D721Med (cell line): Measurements from ENCODE around the gene EXOC6B.

ENCODE experiments used
- DNase-seq: peaks from one replicate; pipeline ENCODE4 v3.0.0; 2011; ENCODE audit warnings: low spot score; ENCODE audit not compliant: insufficient read length
- FAIRE-seq: peaks from 2 replicates; lab custom pipeline; 2011; peaks lifted over from hg19 to GRCh38; lab: Jason Lieb, UNC
- TF ChIP-seq, protein P1 (sequence below): IDR thresholded peaks from 2 replicates; pipeline ENCODE4 v1.5.1; 2012; ENCODE audit warnings: mild to moderate bottlenecking, control low read depth; ENCODE audit not compliant: insufficient read depth; ENCODE audit errors: missing control alignments

Gene EXOC6B

DNA sequence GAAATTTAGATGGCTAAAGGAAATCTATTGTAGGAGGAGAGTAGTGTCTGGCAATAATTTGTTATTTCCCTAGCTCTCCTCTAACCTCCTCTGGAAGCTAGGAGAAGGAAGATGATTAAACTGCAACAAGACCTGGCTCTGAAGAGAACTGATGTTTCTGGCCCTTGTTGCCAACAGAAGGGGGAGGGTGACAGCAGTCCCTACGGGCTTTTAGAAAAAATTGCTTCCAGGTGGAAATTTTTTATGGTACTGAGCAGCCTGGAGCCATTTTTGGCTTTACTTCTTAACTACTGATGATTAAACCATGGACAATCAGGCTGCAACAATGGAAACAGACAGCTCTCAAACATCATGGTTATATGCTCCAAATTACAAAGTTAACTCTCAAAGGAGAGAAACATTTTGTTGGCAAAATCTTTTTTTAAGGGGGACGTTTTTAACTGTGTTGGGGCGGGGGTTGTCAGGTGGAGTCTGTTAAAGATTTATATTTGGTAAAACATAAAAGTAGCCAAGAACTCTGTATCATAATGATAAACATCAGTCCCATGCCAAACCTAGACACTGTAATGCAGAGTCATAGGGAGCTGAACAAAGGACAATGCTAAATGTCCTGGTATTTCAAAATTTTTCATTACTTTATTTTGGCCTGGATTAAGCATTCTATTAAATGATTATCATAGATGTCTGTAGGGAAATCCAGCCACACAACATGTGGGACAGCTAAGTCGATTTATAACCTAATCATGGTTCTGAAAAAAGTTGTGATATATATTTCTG lies 70.0 kb downstream of the EXOC6B start:
- FAIRE-seq: no peak
- no peak for DNase-seq
- TF ChIP-seq, protein P1, sequence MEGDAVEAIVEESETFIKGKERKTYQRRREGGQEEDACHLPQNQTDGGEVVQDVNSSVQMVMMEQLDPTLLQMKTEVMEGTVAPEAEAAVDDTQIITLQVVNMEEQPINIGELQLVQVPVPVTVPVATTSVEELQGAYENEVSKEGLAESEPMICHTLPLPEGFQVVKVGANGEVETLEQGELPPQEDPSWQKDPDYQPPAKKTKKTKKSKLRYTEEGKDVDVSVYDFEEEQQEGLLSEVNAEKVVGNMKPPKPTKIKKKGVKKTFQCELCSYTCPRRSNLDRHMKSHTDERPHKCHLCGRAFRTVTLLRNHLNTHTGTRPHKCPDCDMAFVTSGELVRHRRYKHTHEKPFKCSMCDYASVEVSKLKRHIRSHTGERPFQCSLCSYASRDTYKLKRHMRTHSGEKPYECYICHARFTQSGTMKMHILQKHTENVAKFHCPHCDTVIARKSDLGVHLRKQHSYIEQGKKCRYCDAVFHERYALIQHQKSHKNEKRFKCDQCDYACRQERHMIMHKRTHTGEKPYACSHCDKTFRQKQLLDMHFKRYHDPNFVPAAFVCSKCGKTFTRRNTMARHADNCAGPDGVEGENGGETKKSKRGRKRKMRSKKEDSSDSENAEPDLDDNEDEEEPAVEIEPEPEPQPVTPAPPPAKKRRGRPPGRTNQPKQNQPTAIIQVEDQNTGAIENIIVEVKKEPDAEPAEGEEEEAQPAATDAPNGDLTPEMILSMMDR: no peak

DNA sequence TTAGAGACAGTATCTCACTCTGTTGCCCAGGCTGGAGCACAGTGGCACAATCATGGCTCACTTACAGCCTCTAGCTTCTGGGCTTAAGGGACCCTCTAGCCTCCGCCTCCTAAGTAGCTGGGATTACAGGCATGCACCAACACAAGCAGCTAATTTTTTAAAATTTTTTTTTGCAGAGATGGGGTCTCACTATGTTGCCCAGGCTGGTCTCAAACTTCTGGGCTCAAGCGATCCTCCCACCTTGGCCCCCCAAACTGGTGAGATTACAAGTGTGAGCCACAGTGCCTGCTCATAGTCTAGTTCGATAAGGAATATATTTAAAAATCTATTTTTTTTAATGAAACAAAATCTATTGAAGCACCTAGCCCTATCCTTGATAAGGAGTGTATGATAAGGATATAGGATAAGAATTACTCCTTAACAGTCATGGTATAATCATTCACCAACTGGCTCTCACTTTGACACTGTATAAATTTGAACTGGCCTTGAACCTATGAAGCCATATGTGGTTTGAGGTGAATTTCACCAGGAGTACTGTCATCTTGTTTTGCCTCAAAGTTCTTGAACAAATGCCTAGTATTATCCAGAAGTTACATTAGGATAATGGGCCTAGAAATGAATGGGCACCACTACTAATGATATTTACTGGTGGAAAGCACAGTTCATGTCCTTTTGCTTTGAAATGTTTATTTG lies 71.1 kb downstream of the EXOC6B start:
- FAIRE-seq (no peak), DNase-seq (no peak)
- TF ChIP-seq, protein P1: no peak

DNA sequence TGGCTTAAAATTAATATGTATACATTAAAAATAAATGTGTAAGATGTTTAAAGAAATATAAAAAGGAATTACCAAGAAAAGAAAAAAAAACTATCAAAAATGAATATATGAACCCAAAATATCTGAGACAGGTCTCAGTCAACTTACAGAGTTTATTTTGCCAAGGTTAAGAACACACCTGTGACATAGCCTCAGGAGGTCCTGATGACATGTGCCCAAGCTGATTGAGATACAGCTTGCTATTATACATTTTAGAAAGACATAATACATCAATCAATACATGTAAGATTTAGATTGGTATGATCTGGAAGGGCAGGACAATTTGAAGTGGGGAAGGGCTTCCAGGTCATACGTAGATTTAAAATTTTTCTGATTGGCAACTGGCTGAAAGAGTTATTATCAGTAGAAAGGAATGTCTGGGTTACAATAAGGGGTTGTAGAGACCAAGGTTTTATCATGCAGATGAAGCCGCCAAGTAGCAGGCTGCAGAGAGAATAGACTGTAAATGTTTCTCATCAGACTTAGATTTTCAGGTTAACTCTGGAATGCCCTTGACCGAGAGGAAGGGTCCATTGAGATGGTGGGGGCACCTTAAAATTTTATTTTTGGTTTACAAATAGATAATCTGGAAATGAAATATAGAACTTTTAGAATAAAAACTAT lies 74.7 kb downstream of the EXOC6B start:
- TF ChIP-seq, protein P1: no peak
- DNase-seq (no peak), FAIRE-seq (no peak)

DNA sequence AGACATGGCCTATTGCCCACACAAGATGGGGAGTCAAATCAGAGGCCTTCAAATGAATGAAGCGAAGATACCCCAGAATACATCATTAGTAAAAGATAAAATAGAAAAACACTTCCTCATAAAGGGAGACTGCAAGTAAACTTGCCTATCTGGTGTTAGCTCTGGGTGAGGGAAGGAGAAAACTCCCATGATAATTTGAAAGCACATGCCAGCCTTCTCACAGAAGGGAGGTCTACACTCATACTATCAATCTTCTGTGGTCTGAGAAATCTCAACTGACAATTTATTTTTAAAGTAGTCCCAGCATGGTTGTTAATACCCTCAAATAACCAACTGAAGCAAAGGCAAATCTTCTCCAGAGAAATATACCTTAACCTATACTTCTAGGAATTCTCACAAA lies 75.4 kb downstream of the EXOC6B start:
- no peak for FAIRE-seq
- DNase-seq: no peak
- TF ChIP-seq, protein P1: no peak

DNA sequence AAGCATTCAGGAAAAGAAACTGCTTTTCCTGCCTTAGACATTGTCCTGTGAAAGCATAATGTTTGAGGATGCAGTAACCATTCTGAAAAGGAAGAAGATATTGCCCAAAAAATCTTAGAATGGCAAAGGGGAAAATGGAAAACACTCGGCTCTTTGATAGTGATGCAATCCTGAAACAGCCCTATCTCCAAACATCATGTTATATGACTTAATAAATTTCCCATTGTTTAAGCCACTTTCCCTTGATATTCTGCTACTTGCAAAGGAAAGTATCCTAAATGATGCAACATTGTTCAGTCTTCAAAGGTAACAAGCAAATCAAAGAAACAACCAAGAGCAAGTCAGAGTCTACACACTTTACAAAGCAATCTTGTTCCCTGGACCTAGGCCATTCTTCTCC lies 78.5 kb downstream of the EXOC6B start:
- TF ChIP-seq, protein P1: no peak
- DNase-seq: no peak
- no peak for FAIRE-seq

DNA sequence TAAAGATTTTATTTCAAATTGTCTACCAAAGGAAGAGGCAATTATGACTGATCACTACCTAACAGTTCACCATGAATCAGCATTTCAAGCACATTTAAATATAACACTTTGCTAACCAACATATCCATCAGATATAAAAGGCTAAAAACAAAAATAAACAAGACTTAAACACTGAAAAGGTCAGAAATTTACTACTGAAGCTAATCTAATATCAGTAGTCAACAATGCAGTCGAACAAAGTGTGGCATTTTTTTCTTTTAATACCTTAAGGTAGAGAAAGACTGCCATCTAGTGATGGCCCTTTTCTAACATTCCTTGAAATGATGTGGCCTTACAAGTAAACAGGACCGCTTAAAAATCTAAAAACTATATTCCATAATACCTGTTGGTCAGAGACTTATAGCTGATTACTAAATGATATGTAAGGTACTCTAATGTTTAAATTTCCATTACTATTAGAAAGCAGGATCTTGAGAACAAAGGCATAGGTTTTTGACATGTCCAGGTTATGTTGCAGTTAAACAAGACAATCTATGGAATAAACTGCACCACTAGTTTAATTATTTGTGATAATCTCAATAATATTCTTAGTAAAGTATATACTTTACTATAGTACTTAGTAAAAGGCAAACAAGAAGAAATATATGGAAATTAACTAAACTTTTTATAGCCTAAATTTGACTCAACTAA lies 80.0 kb downstream of the EXOC6B start:
- no peak for FAIRE-seq
- TF ChIP-seq, protein P1: peak; percentile 73
- DNase-seq: no peak
